GM23338 (cell line): ENCODE measurements around the gene MRPL48. TPM values are rescaled to one million over a fixed set of nuclear protein-coding genes. Genes with fewer than 3 reads are reported as not detected.
A peak's percentile ranks its signal among the peaks of the same experiment; 100 is the strongest.

ENCODE experiments used
- ATAC-seq: fragments of 200-7000 bp; cut with Tn5 transposase; 3 replicates; pipeline ENCODE4 v1.9.1; 2020
- DNase-seq: peaks from one replicate; pipeline ENCODE4 v3.0.0-alpha.2; 2015; ENCODE audit warnings: low spot score
- H2AFZ ChIP-seq: fragments of 200-600 bp; sonication (generic); 2 replicates; pipeline ENCODE4 v1.8.0; 2016; ENCODE audit warnings: antibody characterized with exemption, mild to moderate bottlenecking, moderate library complexity
- H3F3A ChIP-seq: fragments of 200-600 bp; sonication (generic); replicated peaks from 2 replicates; pipeline ENCODE4 v1.8.0; 2017; ENCODE audit warnings: antibody characterized with exemption, mixed run types, low read depth
- H3K27ac ChIP-seq: fragments of 200-600 bp; sonication (generic); 2 replicates; pipeline ENCODE4 v1.6.1; 2016; ENCODE audit warnings: low read depth
- H3K27me3 ChIP-seq: fragments of 200-600 bp; sonication (generic); 2 replicates; pipeline ENCODE4 v1.8.0; 2016; ENCODE audit warnings: mild to moderate bottlenecking, mixed run types, moderate library complexity; ENCODE audit not compliant: insufficient read depth
- H3K36me3 ChIP-seq: fragments of 200-600 bp; sonication (generic); 2 replicates; pipeline ENCODE4 v1.8.0; 2016; ENCODE audit warnings: mild to moderate bottlenecking; ENCODE audit not compliant: insufficient read depth
- H3K4me1 ChIP-seq: fragments of 200-600 bp; sonication (generic); 2 replicates; pipeline ENCODE4 v1.8.0; 2016; ENCODE audit warnings: mild to moderate bottlenecking, moderate library complexity; ENCODE audit not compliant: insufficient read depth
- H3K4me2 ChIP-seq: fragments of 200-600 bp; sonication (generic); 2 replicates; pipeline ENCODE4 v1.7.1; 2017; ENCODE audit warnings: mixed run types
- H3K4me3 ChIP-seq: fragments of 200-600 bp; sonication (generic); 2 replicates; pipeline ENCODE4 v1.6.1; 2016; ENCODE audit warnings: mixed run types
- H3K79me2 ChIP-seq: fragments of 200-600 bp; sonication (generic); replicated peaks from 2 replicates; pipeline ENCODE4 v1.8.0; 2017; ENCODE audit warnings: mild to moderate bottlenecking; ENCODE audit not compliant: insufficient read depth
- H3K9me2 ChIP-seq: fragments of 200-600 bp; sonication (generic); 2 replicates; pipeline ENCODE4 v1.8.0; 2017; ENCODE audit not compliant: insufficient read depth
- H4K20me1 ChIP-seq: fragments of 200-600 bp; sonication (generic); replicated peaks from 2 replicates; pipeline ENCODE4 v1.8.0; 2017; ENCODE audit warnings: mild to moderate bottlenecking; ENCODE audit not compliant: insufficient read depth
- H3K27ac Mint-ChIP-seq: 2 replicates; pipeline ENCODE4 v1.8.0; 2020; ENCODE audit warnings: inconsistent platforms, mild to moderate bottlenecking, moderate library complexity, mixed read lengths
- H3K27me3 Mint-ChIP-seq: 3 replicates; pipeline ENCODE4 v1.8.0; 2022; ENCODE audit warnings: low read depth, mild to moderate bottlenecking, moderate library complexity, mixed read lengths, inconsistent platforms; ENCODE audit not compliant: insufficient read depth, poor library complexity
- H3K36me3 Mint-ChIP-seq: 3 replicates; pipeline ENCODE4 v1.8.0; 2021; ENCODE audit warnings: low read depth, mild to moderate bottlenecking, inconsistent platforms, moderate library complexity, mixed read lengths
- H3K4me1 Mint-ChIP-seq: 3 replicates; pipeline ENCODE4 v1.8.0; 2020; ENCODE audit warnings: mild to moderate bottlenecking, inconsistent platforms, mixed read lengths
- H3K4me3 Mint-ChIP-seq: 3 replicates; pipeline ENCODE4 v1.8.0; 2021; ENCODE audit warnings: moderate library complexity, mild to moderate bottlenecking, inconsistent platforms, mixed read lengths
- H3K9me3 Mint-ChIP-seq: 3 replicates; pipeline ENCODE4 v1.8.0; 2020; ENCODE audit warnings: moderate library complexity, mild to moderate bottlenecking, inconsistent platforms, mixed read lengths
- CREB1 ChIP-seq: fragments of 250-450 bp; sonication (Bioruptor Pico); IDR thresholded peaks from 2 replicates; pipeline ENCODE4 v1.5.0; 2020; ENCODE audit warnings: low read depth, mild to moderate bottlenecking, moderate library complexity
- CTCF ChIP-seq, 2 experiments: fragments of 200-600 bp in 1 of 2; sonication (generic) in 1 of 2; conservative IDR thresholded peaks; 2 replicates each; pipeline versions ENCODE4 v1.5.1 to v1.6.1; 2016 to 2017; ENCODE audit warnings: antibody characterized with exemption in 2 of 2, low read depth in 2 of 2, mild to moderate bottlenecking in 2 of 2, moderate library complexity in 1 of 2
- ETS1 ChIP-seq: IDR thresholded peaks from 2 replicates; pipeline ENCODE4 v1.6.1; 2016; ENCODE audit warnings: antibody characterized with exemption
- EZH2 ChIP-seq: fragments of 200-600 bp; sonication (generic); IDR thresholded peaks from one replicate; pipeline ENCODE4 v1.8.0; 2017; ENCODE audit warnings: antibody characterized with exemption, mild to moderate bottlenecking, low read depth; ENCODE audit not compliant: unreplicated experiment
- EZH2phosphoT487 ChIP-seq: fragments of 200-600 bp; sonication (generic); IDR thresholded peaks from one replicate; pipeline ENCODE4 v1.8.1; 2018; ENCODE audit warnings: antibody characterized with exemption; ENCODE audit not compliant: unreplicated experiment
- JUNB ChIP-seq: IDR thresholded peaks from one replicate; pipeline ENCODE4 v1.6.1; 2016; ENCODE audit warnings: antibody characterized with exemption; ENCODE audit not compliant: unreplicated experiment
- NANOG ChIP-seq: IDR thresholded peaks from 2 replicates; pipeline ENCODE4 v1.6.1; 2016; ENCODE audit warnings: antibody characterized with exemption, borderline replicate concordance
- POLR2AphosphoS5 ChIP-seq: IDR thresholded peaks from 2 replicates; pipeline ENCODE4 v1.6.1; 2016; ENCODE audit warnings: antibody characterized with exemption, low read depth
- REST ChIP-seq: IDR thresholded peaks from one replicate; pipeline ENCODE4 v1.6.1; 2018; ENCODE audit warnings: antibody characterized with exemption; ENCODE audit not compliant: unreplicated experiment
- ZNF114 ChIP-seq: fragments of 250-450 bp; sonication (Bioruptor Pico); IDR thresholded peaks from 2 replicates; pipeline ENCODE4 v1.5.0; 2020; ENCODE audit warnings: mild to moderate bottlenecking, moderate library complexity
- ZNF331 ChIP-seq: fragments of 250-450 bp; sonication (Bioruptor Pico); IDR thresholded peaks from 2 replicates; pipeline ENCODE4 v1.5.0; 2020; ENCODE audit warnings: low read depth, mild to moderate bottlenecking, moderate library complexity
- polyA plus RNA-seq: library from polyadenylated mRNA; unstranded; fragments of >200 nt; fragmentation: Nextera tagmentation; extraction: Ambion mirVana; gene quantifications from 2 replicates; pipeline ENCODE4 v1.2.1, GENCODE V29; 2016
- total RNA-seq: library from RNA; depleted of rRNA; stranded (reverse); fragments of >200 nt; shearing (Covaris generic); gene quantifications from 2 replicates; pipeline ENCODE4 v1.2.3, GENCODE V29; 2014

The MRPL48 gene
- total and polyA plus RNA-seq, 2 experiments from 2014 or later, result 24.1 to 103 TPM

GRCh38 chr11:73755670-73756069, 32.0 kb upstream of the MRPL48 start (continued):
- TF ChIP-seq JUNB (no peak), NANOG (no peak)

- peak overlapping the region; percentile 73 for H3K4me2 ChIP-seq
- peaks cover 22% of the 10 kb centered on the region for H4K20me1 ChIP-seq
- peaks cover 77% of the 10 kb centered on the region for H3K79me2 ChIP-seq
- Mint-ChIP-seq H3K27me3 (peaks cover 11% of the 10 kb centered on the region), H3K36me3 (peaks cover 2% of the 10 kb centered on the region; the same call in 2 of the 3 replicates), H3K9me3 (peaks cover 3% of the 10 kb centered on the region; the same call in 1 of the 3 replicates), H3K27ac (0 out of 2 replicates have a peak overlapping the region, but pooled peaks have one; percentile 62), H3K4me3 (peak overlapping the region; percentile 95; the same call in 2 of the 3 replicates), H3K4me1 (peaks cover 20% of the 10 kb centered on the region; the same call in 2 of the 3 replicates)
- no peak for ATAC-seq
- no peak overlapping the region for H3K27ac ChIP-seq
- no peak overlapping the region for H2AFZ ChIP-seq
- peak overlapping the region; percentile 99 for H3K4me3 ChIP-seq
- no peaks in the 10 kb centered on the region for H3K27me3 ChIP-seq
- DNase-seq, result no peak
- H3K4me1 ChIP-seq, result peaks cover 24% of the 10 kb centered on the region
- H3F3A ChIP-seq, result 0 out of 2 replicates have a peak, but pooled peaks cover 3% of the 10 kb centered on the region
- H3K36me3 ChIP-seq, result no peaks in the 10 kb centered on the region
- H3K9me2 ChIP-seq, result no peaks in the 10 kb centered on the region
- no peak for TF ChIP-seq POLR2AphosphoS5
- TF ChIP-seq ETS1, result no peak
- TF ChIP-seq JUNB, result no peak
Observed at GRCh38 chr11:73757598-73757997, 30.1 kb upstream of the MRPL48 start.

- Histone ChIP-seq H3F3A (0 out of 2 replicates have a peak, but pooled peaks cover 3% of the 10 kb centered on the region), H3K36me3 (no peaks in the 10 kb centered on the region), H3K4me2 (peak overlapping the region; percentile 73), H3K9me2 (no peaks in the 10 kb centered on the region), H4K20me1 (peaks cover 17% of the 10 kb centered on the region), H3K27me3 (no peaks in the 10 kb centered on the region), H3K4me1 (peaks cover 23% of the 10 kb centered on the region), H2AFZ (no peak overlapping the region), H3K27ac (no peak overlapping the region), H3K79me2 (peaks cover 69% of the 10 kb centered on the region), H3K4me3 (peak overlapping the region; percentile 99)
- peaks cover 3% of the 10 kb centered on the region; the same call in 1 of the 3 replicates for H3K9me3 Mint-ChIP-seq
- peak overlapping the region; percentile 95 for H3K4me3 Mint-ChIP-seq
- no peaks in the 10 kb centered on the region; the same call in 1 of the 3 replicates for H3K36me3 Mint-ChIP-seq
- DNase-seq (no peak), ATAC-seq (no peak)
- peaks cover 9% of the 10 kb centered on the region for H3K27me3 Mint-ChIP-seq
- H3K27ac Mint-ChIP-seq, result no peak overlapping the region
- H3K4me1 Mint-ChIP-seq, result peaks cover 17% of the 10 kb centered on the region; the same call in 2 of the 3 replicates
- no peak for TF ChIP-seq EZH2phosphoT487
- no peak for TF ChIP-seq POLR2AphosphoS5
- TF ChIP-seq CREB1 (CRISPR knock-in tag), result no peak
- no peak for TF ChIP-seq JUNB
- no peak for TF ChIP-seq NANOG
- TF ChIP-seq ZNF114 (CRISPR knock-in tag), result no peak
- no peak for TF ChIP-seq EZH2
- no peak for TF ChIP-seq REST
- no peak for TF ChIP-seq ZNF331 (CRISPR knock-in tag)
- TF ChIP-seq CTCF (conservative IDR thresholded peaks at IDR 0.05; ENCODE audit: low read depth in 2 of 2), result no peak
Observed at GRCh38 chr11:73758451-73758850, 29.2 kb upstream of the MRPL48 start.
